Measurements from ENCODE around the gene RAI14. TPM values are rescaled to one million over a fixed set of nuclear protein-coding genes. Genes with fewer than 3 reads are reported as not detected.

RAI14 gene
- total and polyA plus RNA-seq, 2 donors from 2014 or later: 13.2 to 60.3 TPM

DNA sequence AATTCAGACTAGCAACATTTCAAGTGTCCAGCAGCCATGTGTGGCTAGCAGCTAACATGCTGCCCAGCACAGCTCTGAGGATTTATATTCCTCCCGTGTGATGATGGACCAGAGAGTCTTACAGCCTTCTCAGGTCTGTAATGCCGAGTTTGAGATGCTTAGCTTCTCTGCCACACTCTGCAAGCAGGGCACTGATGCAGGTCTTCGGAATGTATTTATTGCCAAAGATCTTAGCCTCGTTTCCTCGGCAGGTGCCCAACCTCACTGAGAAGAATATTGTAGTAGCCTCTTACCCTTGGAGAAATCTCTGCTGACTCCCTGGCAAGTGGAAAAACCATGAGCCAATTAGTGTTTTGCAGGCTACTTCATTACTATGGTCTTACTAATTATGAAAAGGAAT is 3.7 kb upstream of the RAI14 start:
- H3K9me3 ChIP-seq (ENCODE audit: control insufficient read depth in 2 of 3, insufficient read depth in 1 of 3, low read length in 3 of 3): no peaks in the 10 kb centered on the region
- FAIRE-seq (no peak), DNase-seq (no peak)
- TF ChIP-seq, protein P1, sequence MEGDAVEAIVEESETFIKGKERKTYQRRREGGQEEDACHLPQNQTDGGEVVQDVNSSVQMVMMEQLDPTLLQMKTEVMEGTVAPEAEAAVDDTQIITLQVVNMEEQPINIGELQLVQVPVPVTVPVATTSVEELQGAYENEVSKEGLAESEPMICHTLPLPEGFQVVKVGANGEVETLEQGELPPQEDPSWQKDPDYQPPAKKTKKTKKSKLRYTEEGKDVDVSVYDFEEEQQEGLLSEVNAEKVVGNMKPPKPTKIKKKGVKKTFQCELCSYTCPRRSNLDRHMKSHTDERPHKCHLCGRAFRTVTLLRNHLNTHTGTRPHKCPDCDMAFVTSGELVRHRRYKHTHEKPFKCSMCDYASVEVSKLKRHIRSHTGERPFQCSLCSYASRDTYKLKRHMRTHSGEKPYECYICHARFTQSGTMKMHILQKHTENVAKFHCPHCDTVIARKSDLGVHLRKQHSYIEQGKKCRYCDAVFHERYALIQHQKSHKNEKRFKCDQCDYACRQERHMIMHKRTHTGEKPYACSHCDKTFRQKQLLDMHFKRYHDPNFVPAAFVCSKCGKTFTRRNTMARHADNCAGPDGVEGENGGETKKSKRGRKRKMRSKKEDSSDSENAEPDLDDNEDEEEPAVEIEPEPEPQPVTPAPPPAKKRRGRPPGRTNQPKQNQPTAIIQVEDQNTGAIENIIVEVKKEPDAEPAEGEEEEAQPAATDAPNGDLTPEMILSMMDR (IDR thresholded peaks at IDR 0.05; ENCODE audit: borderline replicate concordance, extremely low read depth, insufficient read depth): no peak
- intact Hi-C loops (cut with DNase I): no loop called here
- H3K36me3 ChIP-seq (ENCODE audit: control insufficient read depth in 2 of 3, insufficient read depth in 3 of 3, low read length in 3 of 3): no peaks in the 10 kb centered on the region
- no peaks in the 10 kb centered on the region for H3K27me3 ChIP-seq (ENCODE audit: control insufficient read depth, insufficient read depth, low read length)
- no peak overlapping the region for H3K27ac ChIP-seq (ENCODE audit: low read depth in 2 of 2, low read length in 2 of 2)
- H3K4me1 ChIP-seq (ENCODE audit: control insufficient read depth in 2 of 3, insufficient read depth in 2 of 3, low read depth in 1 of 3, low read length in 3 of 3): peaks cover 0 to 3% (median 0%) of the 10 kb centered on the region in 3 donors
- H3K4me3 ChIP-seq (ENCODE audit: low read length in 3 of 3): no peak overlapping the region
- H3K9ac ChIP-seq (ENCODE audit: low read length in 3 of 3): no peak overlapping the region

GRCh38 chr5:34652914-34653313 is 3.2 kb upstream of the RAI14 start:
- TF ChIP-seq, protein P1 (IDR thresholded peaks at IDR 0.05; ENCODE audit: borderline replicate concordance, extremely low read depth, insufficient read depth): no peak
- Histone ChIP-seq H3K27me3 (ENCODE audit: control insufficient read depth, insufficient read depth, low read length) (no peaks in the 10 kb centered on the region), H3K36me3 (ENCODE audit: control insufficient read depth in 2 of 3, insufficient read depth in 3 of 3, low read length in 3 of 3) (no peaks in the 10 kb centered on the region), H3K27ac (ENCODE audit: low read depth in 2 of 2, low read length in 2 of 2) (no peak overlapping the region), H3K9me3 (ENCODE audit: control insufficient read depth in 2 of 3, insufficient read depth in 1 of 3, low read length in 3 of 3) (no peaks in the 10 kb centered on the region), H3K9ac (ENCODE audit: low read length in 3 of 3) (no peak overlapping the region), H3K4me1 (ENCODE audit: control insufficient read depth in 2 of 3, insufficient read depth in 2 of 3, low read depth in 1 of 3, low read length in 3 of 3) (peaks cover 0 to 3% (median 3%) of the 10 kb centered on the region in 3 donors), H3K4me3 (ENCODE audit: low read length in 3 of 3) (no peak overlapping the region)
- intact Hi-C loops (cut with DNase I): no loop called here
- FAIRE-seq: no peak
- DNase-seq: peak in 1 of 5 donors; percentile 44

- DNase-seq: no peak
- TF ChIP-seq, protein P1 (IDR thresholded peaks at IDR 0.05; ENCODE audit: borderline replicate concordance, extremely low read depth, insufficient read depth): no peak
- Histone ChIP-seq H3K4me3 (ENCODE audit: low read length in 3 of 3) (no peak overlapping the region), H3K4me1 (ENCODE audit: control insufficient read depth in 2 of 3, insufficient read depth in 2 of 3, low read depth in 1 of 3, low read length in 3 of 3) (peaks cover 0 to 7% (median 4%) of the 10 kb centered on the region in 3 donors), H3K27ac (ENCODE audit: low read depth in 2 of 2, low read length in 2 of 2) (no peak overlapping the region), H3K27me3 (ENCODE audit: control insufficient read depth, insufficient read depth, low read length) (no peaks in the 10 kb centered on the region), H3K36me3 (ENCODE audit: control insufficient read depth in 2 of 3, insufficient read depth in 3 of 3, low read length in 3 of 3) (no peaks in the 10 kb centered on the region), H3K9me3 (ENCODE audit: control insufficient read depth in 2 of 3, insufficient read depth in 1 of 3, low read length in 3 of 3) (no peaks in the 10 kb centered on the region), H3K9ac (ENCODE audit: low read length in 3 of 3) (no peak overlapping the region)
- no peak for FAIRE-seq
- intact Hi-C loops (cut with DNase I): no loop called here
Observed at GRCh38 chr5:34653708-34654107, 2.4 kb upstream of the RAI14 start.

All from kidney (tissue), 14 donors.